Stimulated activated CD4-positive, alpha-beta T cell treated with anti-CD3 and anti-CD28 coated beads, TNF-alpha, amount 100 ng/mL, for 1 hour (primary cell): Measurements from ENCODE around the gene HDGFL2.

Experiments
- DNase-seq, 3 donors: peaks; one replicate each; pipeline ENCODE4 v3.0.0-alpha.2; 2020; ENCODE audit warnings: low read depth in 3 of 3, low spot score in 1 of 3

Gene HDGFL2

DNA sequence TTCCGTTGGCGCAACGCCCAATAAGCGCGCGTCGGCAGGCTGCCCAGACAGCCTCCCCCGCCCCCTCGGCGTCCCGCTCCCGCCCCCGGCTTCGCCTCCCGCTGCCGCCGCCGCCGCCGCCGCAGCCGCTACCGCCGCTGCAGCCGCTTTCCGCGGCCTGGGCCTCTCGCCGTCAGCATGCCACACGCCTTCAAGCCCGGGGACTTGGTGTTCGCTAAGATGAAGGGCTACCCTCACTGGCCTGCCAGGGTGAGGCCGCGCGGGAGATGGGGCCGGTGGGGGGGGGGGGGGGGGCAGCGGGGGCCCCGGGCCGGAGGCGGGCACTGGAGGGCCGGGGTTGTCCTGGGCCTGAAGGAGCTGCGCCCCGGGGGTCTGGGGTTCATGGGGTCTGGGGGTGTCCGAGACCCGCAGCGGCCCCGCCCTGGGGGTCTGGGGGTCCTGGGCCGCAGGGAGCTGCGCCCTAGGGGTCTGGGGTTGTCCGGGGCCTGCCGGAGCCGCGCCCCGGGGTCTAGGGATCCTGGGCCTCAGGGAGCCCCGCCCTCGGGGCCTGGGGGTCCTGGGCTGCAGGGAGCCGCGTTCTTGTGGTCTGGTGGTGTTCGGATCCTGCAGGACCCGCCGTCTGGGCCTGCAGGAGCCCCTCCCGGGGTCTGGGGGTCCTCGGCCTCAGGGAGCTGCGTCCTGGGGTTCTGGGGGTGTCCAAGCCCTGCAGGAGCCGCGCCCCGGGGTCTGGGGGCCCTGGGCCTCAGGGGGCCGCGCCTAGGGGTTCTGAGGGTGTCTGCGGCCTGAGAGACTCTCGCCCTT lies at the start of gene HDGFL2:
Gene HDGFL2, plus strand, starts transcription at position 124 of the 801 bp plus-strand sequence. Its CDS starts 54 bp downstream, at position 178.
- peak in 1 of 3 donors; percentile 88 for DNase-seq

DNA sequence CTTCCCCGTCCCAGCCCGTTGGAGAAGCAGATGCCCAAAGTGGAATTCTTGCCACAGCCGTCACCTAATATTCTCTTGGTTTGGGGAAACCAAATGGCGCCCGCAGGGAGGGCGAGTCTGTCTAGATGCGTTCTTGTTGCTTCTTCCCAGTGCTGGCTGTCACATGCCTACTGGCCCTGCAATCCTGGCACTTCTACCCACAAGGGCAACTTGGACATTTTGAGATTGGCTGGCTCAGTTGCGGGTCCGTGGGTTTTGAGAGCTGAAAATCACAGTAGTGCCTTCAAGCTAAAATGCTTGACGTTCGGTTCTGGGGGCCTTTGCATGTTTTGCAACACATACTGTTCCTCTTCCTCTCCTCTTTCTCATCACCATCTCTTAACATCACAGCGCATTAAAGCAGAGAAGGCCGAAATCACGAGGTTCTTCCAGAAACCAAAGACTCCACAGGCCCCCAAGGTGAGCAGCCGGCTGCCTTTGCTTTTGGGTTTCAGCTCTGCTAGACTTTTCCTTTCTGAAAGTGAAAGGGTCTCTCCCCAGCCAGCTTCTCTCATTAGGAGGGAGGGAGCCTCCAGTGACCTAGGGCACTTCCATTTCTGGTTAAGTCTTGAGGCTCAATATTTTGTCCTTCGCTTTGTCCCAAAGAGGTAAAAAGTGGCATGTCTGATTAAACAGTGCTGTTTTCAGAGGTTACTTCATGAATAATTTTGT lies 48.5 kb upstream of the HDGFL2 start:
- no peak for DNase-seq

DNA sequence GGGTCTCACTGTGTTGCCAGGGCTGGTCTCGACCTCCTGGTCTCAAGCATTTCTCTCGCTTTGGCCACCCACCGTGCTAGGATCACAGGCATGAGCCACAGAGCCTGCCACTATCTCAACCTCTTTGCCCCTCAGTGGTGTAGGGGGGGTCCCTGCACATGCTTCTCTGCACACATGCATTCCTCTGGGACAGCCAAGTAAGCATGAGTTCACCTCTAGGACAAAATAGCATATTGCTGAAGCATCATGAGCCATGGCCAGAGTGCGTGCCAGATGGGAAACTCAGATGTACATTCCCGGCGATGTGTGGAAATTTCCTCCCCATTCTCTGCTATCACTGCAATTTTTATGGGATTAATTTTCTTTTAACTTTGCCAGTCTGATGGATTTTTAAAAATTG lies 46.6 kb upstream of the HDGFL2 start:
- DNase-seq, result no peak

DNA sequence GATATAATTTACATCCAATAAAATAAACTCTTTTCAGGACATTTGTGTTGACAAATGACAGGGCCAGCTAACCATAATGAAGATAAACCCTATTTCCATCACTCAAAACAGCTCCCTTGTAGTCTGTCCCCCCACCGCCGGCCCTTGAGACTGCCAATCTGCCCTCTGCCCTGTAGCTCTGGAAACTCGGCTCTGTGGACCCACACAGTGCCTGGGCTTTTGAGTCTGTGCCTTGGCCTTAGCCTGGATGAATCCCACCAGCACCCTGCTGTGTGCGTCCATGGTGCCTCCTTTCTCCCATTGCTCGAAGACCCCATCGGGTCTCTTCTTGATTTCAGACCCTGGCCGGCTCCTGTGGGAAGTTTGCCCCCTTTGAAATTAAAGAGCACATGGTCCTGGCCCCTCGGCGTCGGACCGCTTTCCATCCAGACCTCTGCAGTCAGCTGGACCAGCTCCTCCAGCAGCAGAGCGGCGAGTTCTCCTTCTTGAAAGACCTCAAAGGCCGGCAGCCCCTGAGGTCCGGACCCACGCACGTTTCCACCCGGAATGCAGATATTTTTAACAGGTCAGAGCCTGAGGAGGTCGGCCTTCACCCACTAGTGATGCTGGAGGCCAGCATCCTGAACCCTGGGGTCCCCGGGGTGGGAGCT lies 43.6 kb upstream of the HDGFL2 start:
- DNase-seq, result no peak

DNA sequence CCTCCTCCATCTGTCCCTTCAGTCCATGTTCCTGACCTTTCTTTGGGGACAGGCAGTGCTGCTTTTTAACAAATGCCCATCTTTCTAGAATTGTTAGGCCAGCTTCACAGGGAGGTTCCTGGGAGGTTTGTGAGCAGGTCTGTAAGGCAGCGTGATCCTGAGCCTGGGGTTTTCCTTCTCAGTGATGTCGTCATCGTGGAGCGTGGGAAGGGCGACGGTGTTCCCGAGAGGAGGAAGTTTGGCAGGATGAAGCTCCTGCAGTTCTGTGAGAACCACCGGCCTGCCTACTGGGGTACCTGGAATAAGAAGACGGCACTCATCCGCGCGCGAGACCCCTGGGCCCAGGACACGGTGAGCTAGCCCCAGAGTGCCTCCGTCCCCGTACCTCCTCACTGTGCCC lies 42.8 kb upstream of the HDGFL2 start:
- DNase-seq, result no peak

DNA sequence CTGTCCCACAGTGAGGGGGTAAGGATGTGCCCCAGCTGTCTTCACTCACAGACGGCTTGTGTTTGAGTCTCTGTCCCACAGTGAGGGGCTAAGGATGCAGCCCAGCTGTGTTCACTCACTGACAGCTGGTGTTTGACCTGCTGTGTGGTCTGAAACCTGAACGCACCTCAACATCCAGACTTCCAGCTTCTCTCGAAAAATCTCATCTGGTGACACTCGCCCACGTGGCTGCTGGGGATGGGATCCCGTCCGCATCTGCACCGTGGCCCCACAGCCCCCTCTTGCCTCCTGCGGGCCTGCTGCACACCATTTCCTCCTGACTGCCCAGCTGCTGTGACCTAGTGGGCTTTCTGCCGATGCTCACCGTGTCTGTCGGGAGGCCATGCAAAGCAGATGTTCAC lies 42.3 kb upstream of the HDGFL2 start:
- no peak for DNase-seq

DNA sequence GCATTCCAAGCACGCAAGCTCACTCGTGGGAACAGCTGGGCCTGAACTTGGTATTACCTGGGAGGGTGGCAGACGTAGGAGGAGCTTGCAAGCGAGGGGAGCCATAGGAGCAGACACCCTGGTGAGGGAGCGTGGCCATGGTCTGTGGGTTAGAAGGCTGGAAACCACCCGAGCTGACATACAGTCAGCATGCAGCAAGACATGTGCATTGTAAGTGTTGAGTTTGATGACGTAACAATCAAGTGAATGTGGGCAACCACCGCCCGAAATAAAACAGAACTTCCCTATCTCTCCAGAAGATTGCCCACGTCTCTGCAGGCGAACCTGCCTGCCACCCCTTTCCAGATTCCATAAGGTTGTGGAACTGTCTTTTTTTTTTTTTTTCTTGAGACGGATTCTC lies 41.3 kb upstream of the HDGFL2 start:
- DNase-seq, result no peak

DNA sequence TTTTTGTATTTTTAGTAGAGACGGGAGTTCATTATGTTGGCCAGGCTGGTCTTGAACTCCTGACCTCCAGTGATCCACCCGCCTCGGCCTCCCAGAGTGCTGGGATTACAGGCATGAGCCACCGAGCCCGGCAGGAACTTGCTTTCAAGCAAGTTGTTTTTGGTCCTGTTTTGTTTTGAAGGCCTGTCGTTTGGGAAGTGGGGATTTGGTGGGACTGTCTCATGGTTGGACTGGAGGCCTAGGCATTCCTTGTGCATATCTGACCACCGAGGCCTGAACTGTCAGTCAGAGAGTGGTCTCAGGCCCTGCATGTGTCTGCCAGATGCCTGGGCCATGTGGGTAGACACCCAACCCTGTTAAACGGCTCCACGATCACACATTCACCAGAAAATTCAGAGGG lies 40.8 kb upstream of the HDGFL2 start:
- DNase-seq, result no peak

DNA sequence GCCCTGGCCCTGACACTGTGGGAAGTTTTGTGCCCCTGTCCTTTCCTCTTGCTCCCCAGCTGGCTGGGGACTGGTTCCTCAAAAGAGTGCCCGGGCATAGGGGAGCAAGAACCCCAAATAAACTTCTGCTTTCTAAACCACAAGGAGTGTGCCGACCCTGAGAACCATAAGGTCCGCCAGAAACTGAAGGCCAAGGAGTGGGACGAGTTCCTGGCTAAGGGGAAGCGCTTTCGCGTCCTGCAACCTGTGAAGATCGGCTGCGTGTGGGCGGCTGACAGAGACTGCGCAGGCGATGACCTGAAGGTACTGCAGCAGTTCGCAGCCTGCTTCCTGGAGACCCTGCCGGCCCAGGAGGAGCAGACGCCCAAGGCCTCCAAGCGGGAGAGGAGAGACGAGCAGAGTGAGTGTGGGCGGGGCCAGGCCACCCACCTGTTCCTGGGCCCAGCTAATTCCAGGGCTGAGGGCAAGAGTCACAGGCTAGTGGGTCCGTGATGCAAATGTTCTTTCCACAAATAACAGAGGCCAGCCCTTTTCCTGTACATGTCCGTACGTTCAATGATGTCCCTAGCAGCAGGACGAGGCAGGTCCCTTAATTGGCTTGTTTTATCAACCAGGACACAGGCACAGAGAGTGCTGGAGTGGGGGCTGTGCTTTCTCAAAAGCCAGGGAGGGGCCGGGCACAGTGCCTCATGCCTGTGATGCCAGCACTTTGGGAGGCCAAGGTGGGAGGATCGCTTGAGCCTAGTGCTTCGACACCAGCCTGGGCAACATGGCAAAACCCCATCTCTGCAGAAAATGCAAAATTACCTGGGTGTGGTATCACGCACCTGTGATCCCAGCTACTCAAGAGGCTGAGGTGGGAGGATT lies 40.1 kb upstream of the HDGFL2 start:
- no peak for DNase-seq

DNA sequence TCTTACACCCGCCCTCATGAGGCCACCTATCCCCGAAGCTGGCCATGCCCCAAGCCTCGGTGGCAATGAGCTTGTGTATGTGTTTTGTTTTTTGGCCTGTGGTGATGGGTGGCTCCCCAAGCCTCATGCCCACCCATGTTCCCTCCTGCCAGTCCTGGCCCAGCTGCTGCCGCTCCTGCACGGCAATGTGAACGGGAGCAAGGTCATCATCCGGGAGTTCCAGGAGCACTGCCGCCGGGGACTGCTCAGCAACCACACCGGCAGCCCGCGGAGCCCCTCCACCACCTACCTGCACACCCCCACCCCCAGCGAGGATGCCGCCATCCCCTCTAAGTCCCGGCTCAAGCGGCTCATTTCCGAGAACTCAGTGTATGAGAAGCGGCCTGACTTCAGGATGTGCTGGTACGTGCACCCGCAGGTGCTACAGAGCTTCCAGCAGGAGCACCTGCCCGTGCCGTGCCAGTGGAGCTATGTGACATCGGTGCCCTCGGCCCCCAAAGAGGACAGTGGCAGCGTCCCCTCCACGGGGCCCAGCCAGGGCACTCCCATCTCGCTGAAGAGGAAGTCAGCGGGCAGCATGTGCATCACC lies 39.1 kb upstream of the HDGFL2 start:
- no peak for DNase-seq

DNA sequence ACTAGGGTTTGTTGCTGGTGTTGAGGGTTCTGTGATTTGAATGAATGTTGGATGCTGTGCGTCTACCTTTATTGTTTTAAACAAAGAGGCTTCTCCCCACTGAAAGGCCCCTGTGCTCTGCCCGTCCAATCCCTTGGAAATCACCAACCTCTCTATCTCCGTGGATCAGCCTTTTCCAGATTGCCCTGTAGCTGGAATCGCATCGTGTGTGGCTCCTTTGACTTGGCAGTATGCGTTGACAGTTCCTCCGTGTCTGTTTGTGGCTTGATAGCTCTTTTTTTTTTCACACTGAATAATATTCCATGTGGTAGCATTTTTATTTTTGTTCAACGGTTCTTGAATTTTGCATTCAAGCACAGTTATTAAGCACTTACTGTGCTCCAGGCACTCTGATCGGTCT lies 37.7 kb upstream of the HDGFL2 start:
- no peak for DNase-seq

DNA sequence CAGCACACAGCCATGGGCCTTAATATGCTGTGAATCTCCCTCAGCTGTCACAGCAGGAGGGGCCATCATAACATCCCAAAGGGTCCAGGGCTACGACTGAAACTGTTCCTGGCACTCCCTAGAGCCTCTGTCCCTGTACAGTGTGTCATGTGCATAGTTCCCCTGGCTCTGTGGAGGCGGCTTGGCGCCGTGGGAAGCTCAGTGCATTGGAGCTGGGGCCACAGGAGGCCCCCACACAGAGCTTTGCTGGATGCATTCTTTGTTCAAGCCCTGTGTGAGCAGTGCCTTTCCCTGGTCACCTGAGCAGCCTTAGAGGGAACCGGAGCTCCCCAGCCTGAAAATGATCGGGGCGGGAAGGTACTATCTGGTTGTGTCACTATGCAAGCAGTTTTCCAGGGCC lies 35.9 kb upstream of the HDGFL2 start:
- no peak for DNase-seq

DNA sequence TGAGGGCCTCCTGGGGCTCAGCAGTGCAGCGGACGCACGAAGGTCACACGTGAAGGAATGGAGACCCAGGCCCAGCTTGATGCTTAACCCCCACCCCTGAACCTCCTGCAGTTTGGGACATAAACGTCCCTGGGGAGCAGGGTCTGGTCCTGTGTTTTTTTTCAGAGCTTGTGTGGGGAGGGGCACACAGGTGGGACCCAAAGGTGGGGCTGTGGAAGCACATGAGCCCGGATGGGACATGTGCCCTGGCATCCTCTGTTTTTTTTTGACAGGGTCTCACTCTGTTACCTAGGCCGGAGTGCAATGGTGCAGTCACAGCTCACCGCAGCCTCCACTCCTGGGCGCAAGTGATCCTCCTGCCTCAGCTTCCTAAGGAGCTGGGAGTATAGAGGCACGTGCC lies 35.0 kb upstream of the HDGFL2 start:
- no peak for DNase-seq

DNA sequence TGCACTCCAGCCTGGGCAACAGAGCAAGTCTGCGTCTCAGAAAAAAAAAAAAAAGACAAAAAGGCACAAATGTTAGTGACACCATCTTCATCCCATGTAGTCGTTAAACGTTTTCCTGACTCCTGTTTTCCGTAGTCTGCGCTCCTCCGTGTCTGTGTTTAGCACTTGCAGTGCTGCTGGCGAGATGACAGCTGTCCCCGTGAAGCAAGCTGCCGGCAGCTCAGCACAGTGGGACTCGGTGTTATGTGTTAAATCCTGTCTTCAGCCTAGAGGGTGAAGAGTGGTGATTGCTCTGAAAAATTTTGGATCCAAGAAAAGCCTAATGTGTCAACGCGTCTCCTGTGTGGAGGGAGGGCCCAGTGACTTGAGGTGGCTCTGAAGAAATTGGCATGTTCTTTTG lies 32.9 kb upstream of the HDGFL2 start:
- DNase-seq, result no peak

DNA sequence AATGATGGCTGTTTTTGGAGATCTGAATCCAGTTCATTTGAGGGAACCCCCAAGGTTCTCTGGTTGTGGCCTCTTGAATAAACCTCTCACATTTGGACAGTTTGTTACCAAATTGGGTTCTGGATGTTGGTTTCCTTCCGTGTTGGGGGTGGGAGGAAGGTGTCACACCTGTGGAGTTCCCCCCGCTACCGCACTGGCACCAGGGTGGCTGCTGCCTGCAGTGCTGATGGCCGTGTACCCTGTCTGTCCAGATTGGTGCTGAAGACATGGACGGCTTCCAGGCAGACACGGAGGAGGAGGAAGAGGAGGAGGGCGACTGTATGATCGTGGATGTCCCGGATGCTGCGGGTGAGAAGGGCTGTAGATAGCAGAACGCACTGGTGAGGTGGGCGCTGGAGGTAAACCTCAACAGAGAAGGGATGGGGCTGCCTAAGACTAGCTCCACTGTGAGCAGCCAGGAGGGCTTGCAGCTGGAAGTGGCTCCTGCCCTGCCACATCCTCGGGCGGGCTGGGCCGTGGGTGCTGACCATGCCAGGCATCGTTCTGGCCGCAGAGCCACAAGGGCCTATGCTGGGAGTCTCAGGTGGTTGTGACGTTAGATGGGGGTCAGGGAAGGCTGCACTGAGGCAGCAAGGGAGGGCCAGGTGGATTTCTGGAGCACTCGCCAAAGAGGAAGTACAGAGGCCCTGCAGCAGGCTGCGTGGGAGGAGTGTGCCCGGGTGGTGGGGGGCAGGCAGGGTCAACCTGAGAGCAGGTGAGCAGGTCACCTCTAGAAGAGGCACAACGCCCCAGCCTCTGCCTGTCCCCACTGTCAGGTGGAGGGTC lies 29.9 kb upstream of the HDGFL2 start:
- DNase-seq, result no peak

DNA sequence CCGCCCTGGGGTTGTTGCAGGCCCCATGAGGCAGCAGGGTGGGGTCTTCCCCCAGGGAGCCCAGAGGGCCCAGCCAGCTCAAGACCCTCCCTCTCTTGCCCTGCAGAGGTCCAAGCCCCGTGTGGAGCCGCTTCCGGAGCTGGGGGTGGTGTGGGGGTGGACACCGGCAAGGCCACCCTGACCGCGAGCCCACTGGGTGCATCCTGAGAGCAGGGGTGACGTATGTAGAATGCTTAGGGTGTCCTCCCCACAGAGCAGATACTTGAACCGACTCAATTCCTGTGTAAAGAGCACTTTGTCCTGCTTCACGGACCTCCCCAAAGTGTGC lies 29.3 kb upstream of the HDGFL2 start:
- DNase-seq, result no peak

DNA sequence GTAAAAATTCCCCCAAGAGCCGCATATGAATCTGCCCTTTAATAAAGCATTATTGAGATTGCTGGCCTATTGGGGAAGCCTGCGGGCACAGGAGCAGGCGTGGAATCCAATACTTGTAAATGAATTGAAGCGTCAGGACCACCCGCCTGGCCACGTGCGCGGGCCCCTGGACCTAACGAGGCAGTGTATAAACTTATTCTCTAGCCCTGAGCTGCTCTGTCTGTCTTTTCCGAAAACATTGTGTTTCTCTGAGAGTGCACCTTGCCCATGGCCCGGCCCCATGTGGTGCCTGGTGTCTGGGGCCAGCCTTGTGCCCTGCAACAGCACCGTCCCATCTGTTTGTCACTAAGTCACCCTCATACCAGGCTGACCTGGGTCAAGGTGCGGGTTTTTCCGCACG lies 28.9 kb upstream of the HDGFL2 start:
- no peak for DNase-seq

DNA sequence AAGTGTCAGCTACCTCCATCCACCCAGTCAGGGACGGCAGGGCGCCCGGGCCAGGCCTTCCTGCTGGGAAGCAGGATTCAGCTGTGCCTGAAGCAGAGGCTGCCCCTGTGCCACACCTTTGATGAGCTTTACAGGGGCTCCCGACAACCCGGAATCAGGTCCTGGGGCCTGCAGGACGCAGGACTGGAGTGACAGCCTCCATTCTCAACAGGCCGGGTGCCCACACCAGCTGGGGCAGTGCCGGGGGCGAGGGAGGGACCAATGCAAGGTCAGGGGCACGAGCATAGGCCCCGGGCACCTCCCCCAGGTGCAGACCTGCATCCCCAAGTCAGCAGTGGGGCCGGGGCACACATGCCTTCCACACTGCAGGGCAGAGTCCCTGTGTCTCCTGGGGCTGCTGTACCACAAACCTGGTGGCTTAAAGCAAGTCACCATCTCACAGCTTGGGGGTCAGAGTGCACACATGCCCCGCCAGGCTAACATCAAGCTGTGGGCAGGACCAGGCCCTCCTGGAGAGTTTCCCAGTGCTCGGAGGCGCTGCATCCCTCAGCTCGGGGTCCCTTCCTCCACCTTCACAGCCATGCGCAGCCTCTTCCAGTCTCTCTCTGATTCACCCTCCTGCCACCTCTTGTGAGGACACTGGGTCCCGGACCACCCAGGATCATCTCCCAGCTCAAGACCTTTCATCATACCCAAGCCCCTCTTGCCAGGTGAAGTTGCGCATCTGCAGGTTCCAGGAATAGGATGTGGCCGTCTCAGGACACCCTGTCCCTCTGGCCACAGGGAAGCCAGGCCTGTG lies 27.9 kb upstream of the HDGFL2 start:
- DNase-seq, result no peak
